Mesothelial cell of epicardium (in vitro differentiated cells): ENCODE measurements around the gene TMEM214. TPM values are rescaled to one million over a fixed set of nuclear protein-coding genes. Genes with fewer than 3 reads are reported as not detected.

Experiments
- DNase-seq, 2 experiments: peaks; one replicate each; pipeline ENCODE4 v3.0.0; 2021; ENCODE audit warnings: low spot score in 2 of 2; ENCODE audit not compliant: unreplicated experiment in 2 of 2
- H3K27ac Mint-ChIP-seq: 2 replicates; pipeline ENCODE4 v1.8.0; 2021; ENCODE audit warnings: mixed read lengths
- H3K27me3 Mint-ChIP-seq: 2 replicates; pipeline ENCODE4 v1.8.0; 2021; ENCODE audit warnings: low read depth, mixed read lengths
- H3K36me3 Mint-ChIP-seq: 2 replicates; pipeline ENCODE4 v1.8.0; 2021; ENCODE audit warnings: mixed read lengths
- H3K4me1 Mint-ChIP-seq: 2 replicates; pipeline ENCODE4 v1.8.0; 2021; ENCODE audit warnings: mixed read lengths
- H3K4me3 Mint-ChIP-seq: 2 replicates; pipeline ENCODE4 v1.8.0; 2021; ENCODE audit warnings: mild to moderate bottlenecking, moderate library complexity, mixed read lengths
- H3K9me3 Mint-ChIP-seq: 2 replicates; pipeline ENCODE4 v1.8.0; 2021; ENCODE audit warnings: mixed read lengths
- total RNA-seq: library from RNA; stranded (reverse); gene quantifications from 3 replicates; pipeline ENCODE4 v1.2.1, GENCODE V29; 2021
- TF ChIP-seq, protein P1 (sequence below): fragments of 200-600 bp; sonication (generic); IDR thresholded peaks from one replicate; pipeline ENCODE4 v1.5.0; 2021; ENCODE audit warnings: antibody characterized with exemption; ENCODE audit not compliant: unreplicated experiment

Gene TMEM214
- total RNA-seq, 1 donor from 2014 or later: 86.8 TPM

DNA sequence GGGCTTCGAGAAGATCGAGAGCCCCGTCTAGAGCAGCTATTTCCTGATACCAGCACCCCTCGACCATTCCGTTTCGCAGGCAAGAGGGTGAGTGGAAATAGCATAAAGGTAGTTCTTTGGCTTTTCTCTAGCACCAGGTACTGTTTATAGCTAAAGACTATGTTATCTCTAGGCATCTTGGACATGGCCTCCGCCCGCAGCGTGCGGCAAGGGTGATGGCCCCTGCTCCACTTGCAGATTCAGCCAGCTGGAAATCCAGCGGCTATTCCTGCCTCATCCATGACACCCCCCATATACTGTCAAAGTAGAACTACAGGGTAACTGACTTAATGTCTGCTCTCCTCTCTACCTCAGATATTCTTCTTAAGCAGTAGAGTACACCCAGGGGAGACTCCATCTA lies 22.0 kb downstream of the TMEM214 start:
- H3K27ac Mint-ChIP-seq: no peak overlapping the region
- peaks cover 6% of the 10 kb centered on the region for H3K4me1 Mint-ChIP-seq
- peaks cover 20% of the 10 kb centered on the region for H3K36me3 Mint-ChIP-seq
- TF ChIP-seq, protein P1, sequence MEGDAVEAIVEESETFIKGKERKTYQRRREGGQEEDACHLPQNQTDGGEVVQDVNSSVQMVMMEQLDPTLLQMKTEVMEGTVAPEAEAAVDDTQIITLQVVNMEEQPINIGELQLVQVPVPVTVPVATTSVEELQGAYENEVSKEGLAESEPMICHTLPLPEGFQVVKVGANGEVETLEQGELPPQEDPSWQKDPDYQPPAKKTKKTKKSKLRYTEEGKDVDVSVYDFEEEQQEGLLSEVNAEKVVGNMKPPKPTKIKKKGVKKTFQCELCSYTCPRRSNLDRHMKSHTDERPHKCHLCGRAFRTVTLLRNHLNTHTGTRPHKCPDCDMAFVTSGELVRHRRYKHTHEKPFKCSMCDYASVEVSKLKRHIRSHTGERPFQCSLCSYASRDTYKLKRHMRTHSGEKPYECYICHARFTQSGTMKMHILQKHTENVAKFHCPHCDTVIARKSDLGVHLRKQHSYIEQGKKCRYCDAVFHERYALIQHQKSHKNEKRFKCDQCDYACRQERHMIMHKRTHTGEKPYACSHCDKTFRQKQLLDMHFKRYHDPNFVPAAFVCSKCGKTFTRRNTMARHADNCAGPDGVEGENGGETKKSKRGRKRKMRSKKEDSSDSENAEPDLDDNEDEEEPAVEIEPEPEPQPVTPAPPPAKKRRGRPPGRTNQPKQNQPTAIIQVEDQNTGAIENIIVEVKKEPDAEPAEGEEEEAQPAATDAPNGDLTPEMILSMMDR: no peak
- no peak for DNase-seq
- H3K9me3 Mint-ChIP-seq: no peaks in the 10 kb centered on the region
- H3K4me3 Mint-ChIP-seq: no peak overlapping the region
- peaks cover 6% of the 10 kb centered on the region for H3K27me3 Mint-ChIP-seq

DNA sequence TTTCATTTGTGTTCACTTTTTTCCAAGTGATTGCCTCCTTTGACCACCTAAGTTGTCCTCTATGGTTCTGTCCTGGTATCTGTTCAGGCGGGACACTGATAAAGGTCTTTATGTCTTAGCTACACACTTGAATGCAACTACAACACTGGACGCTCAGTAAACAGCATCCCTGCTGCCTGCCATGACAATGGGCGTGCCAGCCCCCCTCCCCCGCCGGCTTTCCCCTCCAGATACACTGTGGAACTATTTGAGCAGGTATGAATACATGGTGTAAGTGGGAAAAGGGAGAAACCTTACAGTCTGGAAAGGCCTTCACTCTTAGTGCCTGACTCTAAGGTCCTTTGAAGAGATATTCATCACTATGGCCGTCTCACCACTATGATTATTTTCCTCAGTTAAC lies 24.4 kb downstream of the TMEM214 start:
- Mint-ChIP-seq H3K4me3 (no peak overlapping the region), H3K9me3 (no peaks in the 10 kb centered on the region), H3K27ac (no peak overlapping the region), H3K36me3 (peaks cover 18% of the 10 kb centered on the region), H3K4me1 (peaks cover 2% of the 10 kb centered on the region), H3K27me3 (no peaks in the 10 kb centered on the region)
- TF ChIP-seq, protein P1: no peak
- no peak for DNase-seq

- Mint-ChIP-seq H3K9me3 (no peaks in the 10 kb centered on the region), H3K4me3 (no peak overlapping the region), H3K27ac (no peak overlapping the region), H3K36me3 (peaks cover 25% of the 10 kb centered on the region), H3K4me1 (no peaks in the 10 kb centered on the region), H3K27me3 (no peaks in the 10 kb centered on the region)
- DNase-seq: no peak
- TF ChIP-seq, protein P1: no peak
Measured at GRCh38 chr2:27058210-27058609, 25.4 kb downstream of the TMEM214 start.

- no peaks in the 10 kb centered on the region for H3K27me3 Mint-ChIP-seq
- H3K27ac Mint-ChIP-seq: no peak overlapping the region
- no peak for DNase-seq
- no peaks in the 10 kb centered on the region for H3K4me1 Mint-ChIP-seq
- no peaks in the 10 kb centered on the region for H3K9me3 Mint-ChIP-seq
- H3K4me3 Mint-ChIP-seq: no peak overlapping the region
- TF ChIP-seq, protein P1: no peak
- H3K36me3 Mint-ChIP-seq: peaks cover 31% of the 10 kb centered on the region
Measured at GRCh38 chr2:27059141-27059820, 26.5 kb downstream of the TMEM214 start.

GRCh38 chr2:27060323-27060722 lies 27.6 kb downstream of the TMEM214 start:
- Mint-ChIP-seq H3K4me3 (no peak overlapping the region), H3K4me1 (no peaks in the 10 kb centered on the region), H3K27me3 (no peaks in the 10 kb centered on the region), H3K27ac (no peak overlapping the region), H3K9me3 (no peaks in the 10 kb centered on the region), H3K36me3 (peaks cover 29% of the 10 kb centered on the region)
- TF ChIP-seq, protein P1: no peak
- DNase-seq: no peak
